HG02840 (cell line): ENCODE results near the gene ZCCHC24.

ENCODE experiments used
- ATAC-seq: cut with Tn5 transposase; IDR thresholded peaks from one replicate; pipeline ENCODE4 v1.9.1; 2021; ENCODE audit warnings: mild to moderate bottlenecking, moderate library complexity, moderate number of reproducible peaks; ENCODE audit not compliant: unreplicated experiment, low FRiP score

The ZCCHC24 gene

DNA sequence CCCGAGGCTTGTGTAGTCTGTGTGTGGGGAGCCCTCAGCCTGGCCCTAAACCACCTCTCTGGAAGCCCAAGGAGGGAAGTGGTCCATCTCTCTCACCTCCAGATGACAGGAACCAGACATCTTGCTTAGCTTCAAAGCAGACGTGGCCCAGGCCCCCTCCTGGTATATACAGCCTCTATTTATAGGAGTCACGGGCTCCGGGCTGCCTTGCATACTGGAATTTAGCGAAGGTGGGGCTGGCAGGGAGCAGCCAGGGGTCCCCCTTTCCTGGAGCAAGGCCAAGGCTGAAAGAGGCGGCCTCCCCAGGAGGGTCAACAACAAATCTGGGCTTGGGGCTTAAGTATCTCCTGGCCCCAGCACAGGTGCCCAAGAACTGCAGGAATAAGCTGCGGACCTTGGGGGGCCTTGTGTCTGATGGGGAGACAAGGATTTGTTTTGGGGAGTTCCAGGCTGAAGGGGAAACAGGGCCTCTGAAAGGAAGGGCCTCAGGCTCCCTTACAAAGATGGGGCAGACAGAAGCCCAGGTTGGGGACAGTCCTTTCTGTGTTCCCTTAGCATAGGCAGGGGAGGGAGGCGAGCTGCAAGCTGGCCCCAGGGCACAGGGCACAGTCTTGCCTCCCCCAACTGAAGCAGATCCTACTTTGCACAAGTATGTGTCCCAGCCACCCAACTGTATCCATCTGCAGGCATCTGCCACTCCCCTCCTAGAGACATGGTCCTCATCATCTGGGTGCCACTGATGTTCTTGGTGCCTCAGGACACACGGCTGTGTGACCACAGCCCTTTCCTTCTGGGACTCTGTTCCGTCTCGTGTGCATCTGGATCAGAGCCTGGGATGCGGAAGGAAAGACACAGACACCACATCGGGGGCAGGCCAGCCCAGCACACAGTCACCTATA, 11.9 kb downstream of the ZCCHC24 start:
- no peak for ATAC-seq

- ATAC-seq, result no peak
Measured at GRCh38 chr10:79431891-79432831, 13.3 kb downstream of the ZCCHC24 start.

DNA sequence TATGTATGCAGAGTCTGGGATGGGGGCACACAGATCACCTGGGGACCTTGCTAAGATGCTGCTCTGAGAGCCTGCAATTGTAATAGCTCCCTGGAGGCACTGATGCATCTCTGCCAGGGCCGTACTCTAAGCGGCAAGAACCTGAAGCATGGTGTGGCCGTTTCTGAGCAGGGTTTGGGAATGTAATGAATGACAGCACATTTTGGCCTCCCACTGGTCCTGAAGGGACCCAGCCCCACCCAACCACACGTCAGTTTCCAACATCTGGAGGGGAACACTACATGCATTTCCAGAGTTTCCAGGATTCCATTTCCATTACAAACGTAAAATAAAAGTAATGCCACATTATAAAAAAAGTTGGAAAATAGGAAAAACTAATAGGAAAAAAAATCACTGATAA, 14.0 kb downstream of the ZCCHC24 start:
- no peak for ATAC-seq

DNA sequence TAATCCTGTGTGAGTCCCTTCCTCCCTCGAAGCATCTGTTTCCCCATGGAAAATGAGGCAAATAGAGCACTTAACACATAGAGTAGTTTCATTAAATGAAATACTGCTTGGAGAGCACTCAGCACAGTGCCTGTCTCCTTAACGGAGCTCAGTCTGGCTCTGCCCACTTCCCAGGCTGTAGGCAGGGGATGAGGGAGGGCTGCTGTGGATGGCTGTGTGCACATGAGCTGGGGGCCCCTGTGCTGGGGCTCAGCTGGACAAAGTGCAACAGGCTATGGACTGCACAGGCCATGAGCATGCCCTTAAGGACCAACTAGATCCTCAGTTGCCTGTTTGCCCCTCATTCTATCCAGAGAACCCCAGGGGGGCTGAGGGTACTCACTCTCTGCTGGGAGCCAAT, 14.5 kb downstream of the ZCCHC24 start:
- ATAC-seq, result no peak

- no peak for ATAC-seq
Measured at GRCh38 chr10:79430325-79430905, 15.0 kb downstream of the ZCCHC24 start.

- ATAC-seq, result no peak
Measured at GRCh38 chr10:79429751-79430150, 15.7 kb downstream of the ZCCHC24 start.

DNA sequence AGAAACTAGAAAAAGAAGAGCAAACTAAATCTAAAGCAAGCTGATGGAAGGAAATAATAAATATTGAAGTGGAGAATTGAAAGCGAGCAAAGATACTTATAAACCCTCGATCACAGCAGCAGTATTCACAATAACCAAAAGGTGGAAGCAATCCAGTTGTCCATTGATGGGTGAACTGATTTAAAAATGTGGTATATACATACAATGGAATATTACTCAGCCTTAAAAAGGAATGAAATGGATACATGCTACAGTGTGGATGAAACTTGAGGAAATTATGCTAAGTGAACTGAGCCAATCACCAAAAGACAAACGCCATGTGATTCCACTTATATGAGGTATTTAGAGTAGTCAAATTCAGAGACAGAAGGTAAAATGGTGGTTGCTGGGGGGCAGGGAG, 17.5 kb downstream of the ZCCHC24 start:
- ATAC-seq, result no peak

DNA sequence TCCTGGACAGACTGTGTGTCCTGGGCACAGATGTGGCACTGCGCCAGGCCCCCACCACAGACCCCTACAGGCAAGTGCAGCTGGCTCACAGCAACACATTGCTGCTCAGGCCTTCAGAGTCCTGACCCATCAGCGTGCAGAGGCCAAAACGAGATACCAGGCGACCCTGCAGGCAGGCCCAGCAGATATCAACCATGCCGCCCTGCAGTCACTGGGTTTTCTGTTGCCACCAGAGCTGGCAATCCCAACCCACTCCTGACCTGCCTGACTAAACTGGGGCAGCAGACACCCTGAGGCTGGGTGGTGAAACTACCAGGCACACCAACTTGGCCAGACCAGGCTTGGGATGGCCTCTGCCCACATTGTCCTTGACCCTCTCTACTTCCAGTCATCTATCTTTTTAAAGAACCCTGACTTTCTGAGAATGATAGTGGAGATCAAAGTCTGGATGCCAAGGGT, 20.3 kb downstream of the ZCCHC24 start:
- ATAC-seq, result no peak

GRCh38 chr10:79424221-79425073, 21.0 kb downstream of the ZCCHC24 start:
- no peak for ATAC-seq

DNA sequence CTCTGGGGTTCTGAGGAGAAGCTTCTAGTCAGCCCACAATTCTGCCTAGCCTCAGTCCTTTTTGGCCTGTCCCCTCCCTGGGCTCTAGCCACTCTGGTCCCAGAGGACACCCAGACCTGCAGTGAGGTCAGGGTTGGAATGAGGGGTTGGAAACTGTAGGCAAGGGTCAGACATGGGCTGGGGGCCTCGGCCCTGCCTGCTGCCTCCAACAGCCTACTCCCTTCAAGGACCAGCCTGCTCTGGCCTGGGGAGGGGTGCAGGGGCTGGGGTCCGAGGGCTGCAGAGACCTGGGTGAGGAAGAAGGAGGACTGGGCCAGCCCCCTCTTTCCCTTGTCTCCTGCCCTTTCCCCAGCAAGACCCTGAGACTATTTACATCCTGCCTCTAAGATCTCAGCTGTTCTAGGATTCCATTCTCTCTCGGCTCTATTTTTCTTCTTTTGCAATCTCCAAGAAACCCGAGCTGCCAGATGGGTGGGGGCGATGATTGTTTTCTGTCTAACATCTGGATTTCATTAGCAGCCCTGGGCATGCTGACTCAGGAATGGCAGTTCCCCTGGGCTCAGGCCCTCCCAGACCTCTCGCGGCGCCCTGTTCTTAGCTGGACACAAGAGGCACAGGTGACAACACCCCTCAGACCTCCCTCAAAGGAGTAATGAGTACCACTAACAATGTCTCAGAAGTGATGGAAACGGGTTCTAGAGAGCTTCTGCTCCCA, 23.1 kb downstream of the ZCCHC24 start:
- ATAC-seq, result no peak

DNA sequence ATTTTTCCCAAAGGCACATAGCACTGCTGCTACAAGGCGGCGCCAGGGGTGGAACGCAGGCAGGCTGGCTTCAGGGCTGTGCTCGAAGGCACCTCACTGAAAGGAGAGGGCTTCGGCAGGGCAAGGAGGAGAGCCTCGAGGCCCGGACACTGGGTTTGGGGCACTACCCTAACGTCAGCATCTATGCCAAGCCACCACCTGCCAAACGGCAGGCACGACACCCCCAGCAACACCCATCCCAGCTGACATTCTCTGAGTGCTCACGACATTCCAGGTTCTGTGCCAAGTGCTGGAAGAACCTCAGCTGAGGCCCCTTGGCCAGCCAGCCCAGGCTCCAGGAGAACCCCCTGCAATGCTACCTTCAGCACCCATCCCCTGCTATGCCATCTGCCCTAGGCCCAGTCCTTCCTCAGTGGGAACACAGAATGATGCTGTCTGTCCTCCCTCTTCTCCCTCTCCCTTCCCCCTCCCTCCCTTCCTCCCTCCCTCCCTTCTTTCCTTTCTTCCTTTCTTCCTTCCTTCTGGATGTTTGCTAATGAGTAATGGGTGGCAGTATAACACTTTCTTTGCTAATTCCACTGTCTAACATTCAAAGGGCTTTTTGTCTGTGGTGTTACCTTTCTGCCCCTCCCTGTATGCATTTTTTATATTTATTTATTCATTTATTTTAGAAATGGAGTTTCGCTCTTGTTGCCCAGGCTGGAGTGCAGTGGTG, 24.3 kb downstream of the ZCCHC24 start:
- ATAC-seq, result no peak

GRCh38 chr10:79418886-79419595, 26.4 kb downstream of the ZCCHC24 start:
- ATAC-seq, result no peak

GRCh38 chr10:79418274-79418673, 27.1 kb downstream of the ZCCHC24 start:
- ATAC-seq, result no peak

- ATAC-seq, result no peak
Measured at GRCh38 chr10:79417731-79418130, 27.7 kb downstream of the ZCCHC24 start.

GRCh38 chr10:79417266-79417665, 28.2 kb downstream of the ZCCHC24 start:
- ATAC-seq, result no peak

DNA sequence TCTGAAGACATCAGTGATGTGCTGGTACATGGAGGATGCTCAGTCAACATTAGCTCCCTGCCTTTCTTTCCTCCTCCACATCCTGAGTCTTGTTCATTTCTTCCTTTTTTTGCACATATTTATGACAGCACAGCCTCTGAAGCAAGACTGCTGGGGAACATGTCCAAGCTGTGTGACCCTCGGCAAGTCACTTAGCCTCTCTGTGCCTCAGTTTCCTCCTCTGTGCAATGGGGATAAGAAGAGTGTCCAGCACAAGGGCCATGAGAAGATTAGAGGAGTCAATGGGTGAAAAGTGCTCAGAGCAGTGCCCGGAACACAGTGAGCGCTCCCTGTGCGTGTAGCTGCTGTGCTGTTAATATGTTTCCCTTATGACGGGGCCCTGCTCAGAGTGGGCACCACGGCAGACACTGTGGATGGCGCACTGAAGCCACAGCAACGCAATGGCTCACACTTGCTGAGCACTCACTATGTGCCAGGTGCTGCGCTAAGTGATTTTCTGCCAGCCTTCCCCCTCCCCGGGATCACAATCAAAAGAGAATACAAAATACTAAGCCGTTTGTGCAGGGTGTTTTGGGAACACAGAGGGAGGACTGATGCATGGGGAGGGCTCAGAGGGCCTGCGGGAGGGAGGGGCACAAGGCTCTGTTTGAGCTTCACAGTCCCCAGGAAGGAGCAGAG, 28.7 kb downstream of the ZCCHC24 start:
- ATAC-seq, result no peak

DNA sequence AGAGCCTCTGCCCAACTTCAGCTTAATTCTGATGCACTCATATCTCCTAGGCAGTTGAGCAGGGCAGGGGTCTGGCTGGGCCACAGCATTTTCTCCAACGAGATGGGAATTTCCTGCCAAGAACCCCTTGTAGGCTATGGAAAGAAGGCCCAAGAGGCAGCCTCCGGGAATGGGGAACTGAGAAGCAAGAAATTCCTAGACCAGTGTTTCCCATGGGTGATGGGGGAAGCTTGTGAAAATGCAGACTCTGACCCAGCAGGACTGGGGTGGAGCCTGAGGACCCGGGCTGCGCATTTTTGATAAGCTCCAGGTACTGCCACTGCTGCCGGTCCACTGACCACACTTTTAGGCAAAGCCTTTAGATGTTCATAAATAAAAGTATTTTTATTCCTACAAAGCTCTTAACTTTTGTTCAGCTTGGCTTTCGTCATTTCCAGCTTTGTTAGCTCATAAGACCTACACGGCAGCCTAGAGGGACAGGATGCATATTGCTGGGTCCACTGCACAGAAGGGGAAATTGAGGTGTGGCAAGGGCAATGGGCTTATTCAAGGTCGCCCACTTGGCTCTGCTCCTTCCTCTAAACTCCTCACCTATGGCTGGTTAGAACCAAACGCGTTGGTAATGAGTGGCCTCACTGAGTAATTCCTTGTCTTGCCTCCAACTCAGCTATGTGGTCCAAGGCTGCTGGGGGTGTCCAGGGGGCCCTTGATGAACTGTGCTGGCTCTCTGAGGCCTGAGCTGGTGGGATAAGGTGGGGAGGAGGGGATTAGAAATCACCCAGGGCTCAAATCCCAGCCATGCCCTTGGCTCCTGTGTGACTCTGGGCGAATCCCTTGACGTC, 29.5 kb downstream of the ZCCHC24 start:
- ATAC-seq, result no peak
